IPS-18a (cell line): ENCODE data around the gene G3BP1.

ENCODE experiments used
- H3K27ac ChIP-seq: one replicate; pipeline ENCODE4 v1.5.1; 2013; ENCODE audit warnings: low read length
- H3K27me3 ChIP-seq: one replicate; pipeline ENCODE4 v1.6.1; 2013; ENCODE audit warnings: mild to moderate bottlenecking, low read length; ENCODE audit not compliant: control insufficient read depth, insufficient read depth
- H3K36me3 ChIP-seq: one replicate; pipeline ENCODE4 v1.6.1; 2013; ENCODE audit warnings: low read depth, low read length; ENCODE audit not compliant: control insufficient read depth
- H3K4me1 ChIP-seq: one replicate; pipeline ENCODE4 v1.6.1; 2013; ENCODE audit warnings: low read depth, low read length; ENCODE audit not compliant: control insufficient read depth
- H3K4me3 ChIP-seq: one replicate; pipeline ENCODE4 v1.5.1; 2013; ENCODE audit warnings: low read length
- H3K9ac ChIP-seq: one replicate; pipeline ENCODE4 v1.6.1; 2013; ENCODE audit warnings: mild to moderate bottlenecking, low read length, moderate library complexity
- H3K9me3 ChIP-seq: one replicate; pipeline ENCODE4 v1.6.1; 2013; ENCODE audit warnings: low read depth, low read length; ENCODE audit not compliant: control insufficient read depth

The G3BP1 gene

DNA sequence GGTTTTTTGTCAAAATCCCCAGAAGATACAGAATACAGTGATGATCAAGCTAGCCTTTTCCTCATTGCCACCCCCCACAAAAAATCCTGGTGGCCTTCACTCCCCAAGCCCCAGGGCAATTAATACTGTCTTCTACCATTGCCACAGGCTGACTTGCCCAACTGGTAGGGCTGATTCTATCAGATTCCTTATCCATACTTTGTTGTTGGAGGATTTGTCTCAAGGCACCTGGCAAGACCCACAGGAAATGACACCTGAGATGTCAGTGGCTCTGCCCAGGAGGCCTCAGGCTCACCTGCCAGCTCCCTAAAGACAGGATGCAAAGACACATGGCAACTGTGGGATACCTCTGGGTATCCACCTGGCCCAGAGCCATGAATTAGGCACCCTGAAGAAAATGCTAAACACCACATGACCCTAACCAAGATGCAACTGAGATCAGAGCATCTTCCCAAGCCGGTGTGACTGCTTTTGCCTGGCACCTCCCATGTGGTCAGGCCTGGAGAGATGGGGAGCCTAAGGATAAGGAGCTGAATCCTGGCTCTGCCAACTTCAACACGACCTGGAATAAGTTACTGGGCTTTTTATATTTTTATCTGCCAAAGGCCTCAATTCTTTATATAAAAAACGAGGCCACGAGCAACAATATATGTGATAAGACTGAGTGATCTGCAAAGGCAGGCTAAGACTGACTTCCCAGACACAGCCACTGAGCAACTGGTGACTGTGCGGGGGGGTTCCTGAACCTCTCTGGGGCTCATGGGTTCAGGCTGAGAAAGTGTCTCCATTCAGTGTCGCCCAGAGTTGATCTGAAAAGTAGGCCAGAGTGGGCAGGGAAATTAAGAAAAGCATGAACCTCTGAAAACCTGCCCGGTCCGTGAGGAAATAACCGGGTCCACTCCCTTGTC is 14.3 kb upstream of the G3BP1 start:
- H3K4me1 ChIP-seq, result peaks cover 17% of the 10 kb centered on the region

GRCh38 chr5:151758141-151758429 is 13.7 kb upstream of the G3BP1 start:
- no peaks in the 10 kb centered on the region for H3K27me3 ChIP-seq
- peaks cover 17% of the 10 kb centered on the region for H3K4me1 ChIP-seq
- peak overlapping the region; percentile 30 for H3K27ac ChIP-seq
- H3K9me3 ChIP-seq, result no peaks in the 10 kb centered on the region
- H3K9ac ChIP-seq, result peak overlapping the region; percentile 76
- H3K4me3 ChIP-seq, result peak overlapping the region; percentile 89
- H3K36me3 ChIP-seq, result no peaks in the 10 kb centered on the region

More for the DNA sequence above, 14.3 kb upstream of the G3BP1 start:
- Histone ChIP-seq H3K4me3 (peak overlapping the region; percentile 89), H3K9me3 (no peaks in the 10 kb centered on the region), H3K27me3 (no peaks in the 10 kb centered on the region), H3K27ac (no peak overlapping the region), H3K9ac (peak overlapping the region; percentile 76), H3K36me3 (no peaks in the 10 kb centered on the region)

DNA sequence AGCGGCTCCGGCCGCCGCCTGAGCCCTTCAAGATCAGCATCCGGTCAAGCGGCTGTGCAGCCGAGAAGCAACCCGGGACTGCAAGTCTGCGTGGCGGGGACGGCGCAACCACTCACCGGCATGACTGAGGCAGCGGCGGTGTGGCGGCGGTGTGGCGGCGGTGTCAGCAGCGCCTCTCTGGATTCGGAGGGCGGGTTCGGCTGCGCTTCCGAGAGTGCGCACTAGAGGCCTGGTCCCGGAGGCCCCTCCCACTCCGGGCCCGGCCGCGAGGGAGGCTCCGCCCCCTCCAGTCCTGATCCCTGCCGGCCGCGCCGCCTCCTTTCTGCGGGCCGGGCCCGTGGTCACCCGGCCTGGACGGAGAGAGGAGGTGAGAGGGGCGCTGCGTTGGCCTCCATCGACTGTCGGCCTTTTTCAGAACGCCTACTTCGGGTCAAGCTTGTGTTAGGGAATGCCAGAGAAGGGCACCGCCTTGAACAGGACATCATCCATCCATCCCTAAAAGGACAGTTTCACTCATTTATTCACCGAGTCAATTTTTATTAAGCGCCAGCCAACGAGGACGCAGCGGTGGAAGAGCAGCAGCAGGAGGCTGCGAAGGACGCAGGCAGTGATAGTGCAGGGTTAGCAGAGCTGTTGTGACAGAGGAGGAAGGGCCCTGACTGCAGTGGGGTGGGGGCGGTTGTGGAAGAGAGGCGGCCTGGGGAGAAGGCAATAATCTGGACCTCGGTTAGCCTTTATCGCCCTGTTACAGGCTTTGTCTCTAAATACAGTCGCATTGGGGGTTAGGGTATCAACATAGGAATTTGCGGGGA is 13.1 kb upstream of the G3BP1 start, which contains the start of gene ATOX1:
Gene ATOX1, minus strand, starts transcription at position 202 of the 812 bp plus-strand sequence. Its CDS starts 80 bp downstream, at position 122.
- Histone ChIP-seq H3K27ac (peak within 1 kb of the TSS; percentile 72), H3K9ac (peak within 1 kb of the TSS; percentile 76), H3K36me3 (no peaks in the 10 kb centered on the region), H3K9me3 (no peaks in the 10 kb centered on the region), H3K4me3 (peak within 1 kb of the TSS; percentile 89), H3K27me3 (no peaks in the 10 kb centered on the region), H3K4me1 (peaks cover 17% of the 10 kb centered on the region)

GRCh38 chr5:151764801-151765200 is 7.0 kb upstream of the G3BP1 start:
- Histone ChIP-seq H3K9me3 (no peaks in the 10 kb centered on the region), H3K4me3 (no peak overlapping the region), H3K27me3 (no peaks in the 10 kb centered on the region), H3K27ac (no peak overlapping the region), H3K4me1 (no peaks in the 10 kb centered on the region), H3K36me3 (no peaks in the 10 kb centered on the region), H3K9ac (no peak overlapping the region)

DNA sequence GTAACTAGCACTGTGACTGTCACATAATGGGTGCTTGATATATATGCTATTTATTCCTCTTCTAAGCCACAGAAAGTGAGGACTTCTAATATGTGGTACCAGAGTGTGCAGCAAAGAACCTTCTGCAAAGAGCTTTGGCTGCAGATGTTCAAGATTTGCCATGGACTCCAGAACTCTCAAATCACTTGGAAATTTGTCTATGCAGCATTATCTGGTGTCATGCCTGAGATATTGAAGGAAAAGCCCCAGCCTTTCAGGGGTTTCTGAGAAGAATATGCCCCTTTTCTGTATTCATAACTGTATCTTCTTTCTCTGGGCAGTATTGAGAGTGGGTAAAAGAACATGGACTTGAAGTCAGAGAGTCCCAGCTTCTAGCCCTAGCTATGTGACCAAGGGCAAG is 4.8 kb upstream of the G3BP1 start:
- no peaks in the 10 kb centered on the region for H3K27me3 ChIP-seq
- H3K9ac ChIP-seq, result no peak overlapping the region
- H3K4me3 ChIP-seq, result no peak overlapping the region
- H3K4me1 ChIP-seq, result peaks cover 7% of the 10 kb centered on the region
- no peaks in the 10 kb centered on the region for H3K9me3 ChIP-seq
- H3K36me3 ChIP-seq, result no peaks in the 10 kb centered on the region
- no peak overlapping the region for H3K27ac ChIP-seq

DNA sequence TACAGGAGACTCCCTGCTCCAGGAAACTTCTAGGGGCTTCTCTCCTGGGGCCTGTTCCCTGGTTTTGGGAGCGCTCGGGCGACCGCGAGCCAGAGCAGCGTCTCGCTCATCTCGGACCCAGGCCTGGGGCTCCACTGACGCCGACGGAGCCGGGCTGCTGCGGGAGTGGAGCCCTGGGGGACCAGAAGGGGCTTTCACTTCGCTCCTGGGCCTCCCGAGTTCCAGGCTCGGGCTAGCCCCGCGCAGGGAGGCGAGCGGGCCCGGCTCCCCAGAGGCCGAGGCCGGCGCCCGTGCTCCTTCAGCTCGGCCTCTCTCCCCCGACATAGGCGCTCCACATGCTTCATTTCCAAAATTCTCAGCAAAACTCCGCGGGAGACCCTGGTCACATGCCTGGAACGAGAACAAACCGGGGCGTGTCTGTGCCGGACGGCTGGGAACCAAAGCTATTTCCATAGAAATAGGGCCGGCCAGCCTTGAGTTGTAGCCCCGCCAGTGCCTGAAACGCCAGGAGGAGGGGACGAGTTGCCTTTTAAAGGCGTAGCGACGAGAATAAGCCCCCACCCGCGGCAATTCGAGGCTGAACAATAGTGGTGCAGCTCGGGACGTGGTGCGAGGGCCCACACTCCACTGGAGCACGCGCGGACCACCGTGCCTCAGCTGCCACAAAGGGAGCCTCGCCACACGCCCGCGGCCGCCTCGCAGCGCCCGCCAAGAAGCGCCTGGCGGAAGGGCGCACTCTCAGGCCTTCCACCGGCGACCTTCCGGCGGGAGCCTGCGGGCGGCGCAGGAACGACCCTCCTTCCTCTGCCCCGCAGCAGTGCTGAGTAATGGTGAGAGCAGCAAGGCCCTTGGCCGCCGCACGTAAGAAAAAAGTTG is 1.1 kb upstream of the G3BP1 start:
- Histone ChIP-seq H3K27ac (peak overlapping the region; percentile 93), H3K9me3 (no peaks in the 10 kb centered on the region), H3K36me3 (no peaks in the 10 kb centered on the region), H3K9ac (peak overlapping the region; percentile 95), H3K27me3 (no peaks in the 10 kb centered on the region), H3K4me3 (peak overlapping the region; percentile 68), H3K4me1 (peaks cover 23% of the 10 kb centered on the region)

DNA sequence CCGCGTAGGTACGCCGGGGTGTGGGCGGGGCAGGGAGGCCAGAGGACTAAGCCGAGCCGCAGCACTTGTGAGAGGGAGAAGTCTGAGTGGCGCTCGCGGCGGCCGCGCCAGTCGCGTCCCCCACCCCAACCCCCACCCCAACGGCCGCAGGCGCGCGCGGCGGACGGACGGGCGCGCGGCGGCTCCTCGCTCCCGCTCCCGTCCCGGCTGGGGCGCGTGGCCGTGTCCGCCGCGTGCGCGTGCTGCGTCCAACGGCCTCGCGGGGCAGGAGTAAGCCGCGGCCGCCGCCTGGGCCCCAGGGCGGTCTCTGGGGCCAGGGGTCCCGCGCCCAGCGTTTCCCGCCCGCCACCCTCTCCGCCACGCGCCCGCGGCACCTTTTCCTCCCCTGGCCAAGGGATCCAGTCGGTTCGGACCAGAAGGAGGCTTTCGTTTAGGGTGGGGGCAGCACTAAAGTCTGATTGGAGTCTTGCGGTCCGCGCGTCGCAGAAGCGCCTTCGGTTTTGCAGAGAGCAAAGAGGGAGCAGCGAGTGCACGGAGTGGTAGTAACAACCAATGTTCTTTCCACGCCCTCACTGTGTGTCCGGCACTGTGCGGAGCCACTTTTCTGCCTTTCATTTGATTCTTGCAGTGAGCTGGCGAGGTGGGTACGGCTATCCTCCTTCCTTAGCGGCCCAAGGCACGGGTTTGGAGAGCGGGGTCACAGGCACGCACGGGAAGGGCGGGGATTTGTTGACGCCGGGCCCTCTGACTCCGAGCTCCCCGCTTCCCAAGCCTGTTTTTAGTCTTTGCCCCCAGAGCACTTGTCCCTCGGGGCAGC is 483 bp downstream of the G3BP1 start:
- H3K4me1 ChIP-seq, result peaks cover 24% of the 10 kb centered on the region

DNA sequence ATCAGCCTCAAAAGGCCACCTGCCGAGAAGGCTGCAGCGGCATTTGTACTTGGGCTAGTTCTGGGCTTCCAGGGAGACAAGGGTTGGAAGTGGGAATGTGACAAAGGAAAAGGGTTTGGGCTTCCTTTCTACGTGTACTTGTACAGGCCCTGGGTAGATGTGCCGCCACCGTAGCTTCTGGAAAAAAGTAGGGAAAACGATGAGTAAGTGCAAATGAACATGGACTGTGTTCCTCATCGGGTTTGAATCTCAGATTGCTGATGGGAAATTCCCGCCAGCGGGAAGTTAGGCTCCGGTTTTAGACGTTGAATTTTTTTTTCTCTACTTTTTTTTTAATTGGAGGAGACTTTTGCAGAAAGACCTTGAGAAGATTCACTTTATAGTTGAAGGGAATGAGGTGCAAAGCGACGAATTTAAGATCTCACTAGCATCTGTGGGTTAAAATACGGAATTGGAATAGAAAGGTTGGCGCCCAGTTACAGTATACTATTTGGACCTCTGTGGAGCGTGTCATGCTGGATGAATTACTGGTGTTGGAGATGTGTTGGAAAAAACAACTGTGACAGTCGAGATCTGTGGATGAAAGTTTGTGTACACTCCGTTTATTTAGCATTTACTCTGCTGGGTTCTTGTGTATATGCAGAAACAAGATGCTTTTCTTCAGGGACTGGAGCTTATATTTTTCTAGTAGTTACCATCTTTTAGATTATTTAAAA is 1.2 kb downstream of the G3BP1 start:
- H3K4me3 ChIP-seq, result peak overlapping the region; percentile 93
- H3K27ac ChIP-seq, result no peak overlapping the region
- peak overlapping the region; percentile 96 for H3K9ac ChIP-seq
- no peaks in the 10 kb centered on the region for H3K9me3 ChIP-seq
- peaks cover 24% of the 10 kb centered on the region for H3K4me1 ChIP-seq
- H3K36me3 ChIP-seq, result peaks cover 14% of the 10 kb centered on the region
- H3K27me3 ChIP-seq, result no peaks in the 10 kb centered on the region

More for the DNA sequence above, 483 bp downstream of the G3BP1 start:
- peak overlapping the region; percentile 86 for H3K27ac ChIP-seq
- peak overlapping the region; percentile 93 for H3K4me3 ChIP-seq
- peak overlapping the region; percentile 96 for H3K9ac ChIP-seq
- peaks cover 6% of the 10 kb centered on the region for H3K36me3 ChIP-seq
- no peaks in the 10 kb centered on the region for H3K9me3 ChIP-seq
- no peaks in the 10 kb centered on the region for H3K27me3 ChIP-seq

GRCh38 chr5:151773951-151774350 is 2.2 kb downstream of the G3BP1 start:
- no peaks in the 10 kb centered on the region for H3K27me3 ChIP-seq
- H3K9ac ChIP-seq, result peak overlapping the region; percentile 28
- H3K27ac ChIP-seq, result no peak overlapping the region
- peaks cover 24% of the 10 kb centered on the region for H3K4me1 ChIP-seq
- peaks cover 17% of the 10 kb centered on the region for H3K36me3 ChIP-seq
- H3K4me3 ChIP-seq, result peak overlapping the region; percentile 93
- H3K9me3 ChIP-seq, result no peaks in the 10 kb centered on the region

DNA sequence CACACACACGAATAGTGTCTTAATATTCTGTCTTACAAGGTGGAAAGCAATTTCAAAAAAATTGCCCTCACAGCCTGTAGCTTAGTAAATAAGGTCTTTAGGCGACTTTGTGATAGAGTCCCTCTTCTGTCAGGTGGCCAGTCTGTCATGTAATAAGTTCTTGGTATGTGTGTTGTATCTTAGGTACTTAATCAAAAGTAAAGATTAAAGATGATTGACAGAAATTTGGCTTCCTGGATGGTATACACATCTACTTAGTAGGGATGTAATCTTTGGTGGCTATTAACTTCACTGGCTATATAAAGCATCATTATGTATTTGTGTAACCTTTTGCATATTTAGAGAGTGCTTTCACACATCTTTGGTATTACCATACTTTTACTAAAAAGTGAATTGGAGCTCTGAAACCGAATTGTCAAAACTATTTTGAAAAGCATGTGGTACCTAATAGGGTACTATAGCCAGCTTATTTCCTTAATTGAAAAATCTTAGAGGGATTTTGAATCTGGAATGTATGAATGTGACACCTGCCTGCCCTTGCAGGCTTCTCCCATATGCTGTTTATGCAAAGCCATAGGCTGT is 3.4 kb downstream of the G3BP1 start:
- peaks cover 21% of the 10 kb centered on the region for H3K36me3 ChIP-seq
- no peak overlapping the region for H3K9ac ChIP-seq
- no peak overlapping the region for H3K27ac ChIP-seq
- no peaks in the 10 kb centered on the region for H3K9me3 ChIP-seq
- peak overlapping the region; percentile 93 for H3K4me3 ChIP-seq
- H3K4me1 ChIP-seq, result peaks cover 21% of the 10 kb centered on the region
- H3K27me3 ChIP-seq, result no peaks in the 10 kb centered on the region
